HepG2 (cell line): ENCODE measurements around the gene PEPD. TPM values are rescaled to one million over a fixed set of nuclear protein-coding genes. Genes with fewer than 3 reads are reported as not detected.

ENCODE experiments used
- ATAC-seq: fragments of 200-7000 bp; cut with Tn5 transposase; 3 replicates; pipeline ENCODE4 v1.9.1; 2020; ENCODE audit warnings: mild to moderate bottlenecking, moderate library complexity
- BruUV-seq: library from RNA; stranded (reverse); fragments of 400-500 nt; replicated peaks from 2 replicates; lab custom pipeline; 2021; lab: Mats Ljungman, UMichigan
- CTCF ChIA-PET: fragments of 300-600 bp; formaldehyde crosslinking; extraction: SDS; loops from one replicate; lab custom pipeline; 2021; ENCODE audit warnings: low total read pairs, inconsistent platforms, low intra/inter-chr PET ratio; lab: Yijun Ruan, JAX
- POLR2A ChIA-PET: fragments of 350-600 bp; sonication (Branson Sonifier 250); formaldehyde crosslinking; loops from one replicate; lab custom pipeline; 2020; ENCODE audit warnings: antibody characterized with exemption, inconsistent platforms; lab: Yijun Ruan, JAX
- DNase-seq: peaks from one replicate; pipeline ENCODE4 v3.0.0-alpha.2; 2015; ENCODE audit warnings: low spot score
- FAIRE-seq: peaks from 3 replicates; lab custom pipeline; 2011; peaks lifted over from hg19 to GRCh38; lab: Jason Lieb, UNC
- H2AFZ ChIP-seq: one replicate; pipeline ENCODE4 v1.6.1; 2011; ENCODE audit warnings: low read length, inconsistent platforms
- H3K27ac ChIP-seq: fragments of 300-600 bp; 3 replicates; pipeline ENCODE4 v1.8.0; 2011; ENCODE audit warnings: mixed run types, mild to moderate bottlenecking, mixed read lengths, low read length, inconsistent platforms; ENCODE audit not compliant: insufficient read depth; ENCODE audit errors: extremely low read length
- H3K27me3 ChIP-seq, 2 experiments: fragments of 200-600 bp in 1 of 2; 2 replicates in 1 of 2; 3 replicates in 1 of 2; pipeline versions ENCODE4 v1.6.0 to v1.8.0; 2011; ENCODE audit warnings: low read length in 2 of 2, mild to moderate bottlenecking in 2 of 2, moderate library complexity in 2 of 2, inconsistent platforms in 1 of 2; ENCODE audit not compliant: insufficient read depth in 2 of 2, control insufficient read depth in 1 of 2
- H3K36me3 ChIP-seq, 2 experiments: fragments of 200-600 bp in 1 of 2; replicated peaks in 1 of 2; 2 replicates in 1 of 2; 3 replicates in 1 of 2; pipeline versions ENCODE4 v1.5.1 to v1.8.0; 2011; ENCODE audit warnings: low read length in 2 of 2, inconsistent platforms in 1 of 2; ENCODE audit not compliant: insufficient read depth in 2 of 2, control insufficient read depth in 1 of 2
- H3K4me1 ChIP-seq: 2 replicates; pipeline ENCODE4 v1.5.1; 2012; ENCODE audit warnings: low read length, inconsistent platforms; ENCODE audit not compliant: insufficient read depth
- H3K4me2 ChIP-seq: 2 replicates; pipeline ENCODE4 v1.6.0; 2011; ENCODE audit warnings: low read depth, low read length, inconsistent platforms
- H3K4me3 ChIP-seq, 3 experiments: fragments of 200-600 bp in 1 of 3; sonication (generic), shearing (Covaris generic) in 1 of 3; replicated peaks in 1 of 3; 2 replicates each; pipeline ENCODE4 v1.5.1; 2011 to 2016; ENCODE audit warnings: low read length in 3 of 3, inconsistent platforms in 2 of 3, low read depth in 2 of 3, mild to moderate bottlenecking in 2 of 3, control low read depth in 1 of 3, mixed read lengths in 1 of 3; ENCODE audit not compliant: insufficient read depth in 1 of 3
- H3K79me2 ChIP-seq: one replicate; pipeline ENCODE4 v1.6.1; 2011; ENCODE audit warnings: low read length, inconsistent platforms; ENCODE audit not compliant: insufficient read depth
- H3K9ac ChIP-seq: 2 replicates; pipeline ENCODE4 v1.6.0; 2011; ENCODE audit warnings: mild to moderate bottlenecking, low read depth, low read length, inconsistent platforms; ENCODE audit not compliant: insufficient read depth
- H3K9me3 ChIP-seq: 2 replicates; pipeline ENCODE4 v1.5.1; 2012; ENCODE audit warnings: mild to moderate bottlenecking, low read length
- H4K20me1 ChIP-seq: 2 replicates; pipeline ENCODE4 v1.6.0; 2011; ENCODE audit warnings: inconsistent platforms, mild to moderate bottlenecking, low read length, moderate library complexity; ENCODE audit not compliant: insufficient read depth
- ATF6 ChIP-seq: sonication (generic); formaldehyde crosslinking; conservative IDR thresholded peaks from 2 replicates; pipeline ENCODE4 v1.4.0; 2020; ENCODE audit warnings: missing genetic modification reagents
- GFI1 ChIP-seq: sonication (generic); formaldehyde crosslinking; IDR thresholded peaks from 2 replicates; pipeline ENCODE4 v1.5.0; 2020; ENCODE audit warnings: missing genetic modification reagents, mild to moderate bottlenecking, borderline replicate concordance
- HNRNPLL ChIP-seq: fragments of 200-400 bp; formaldehyde crosslinking; IDR thresholded peaks from 2 replicates; pipeline ENCODE4 v1.6.1; 2017; ENCODE audit warnings: mild to moderate bottlenecking, low read depth, low read length; ENCODE audit not compliant: poor library complexity, severe bottlenecking
- NAIF1 ChIP-seq: sonication (generic); formaldehyde crosslinking; IDR thresholded peaks from 2 replicates; pipeline ENCODE4 v1.5.0; 2020; ENCODE audit warnings: mild to moderate bottlenecking, missing genetic modification reagents, borderline replicate concordance
- RELA ChIP-seq: sonication (generic); formaldehyde crosslinking; IDR thresholded peaks from 2 replicates; pipeline ENCODE4 v1.4.0; 2020; ENCODE audit warnings: missing genetic modification reagents
- SIN3B ChIP-seq: fragments of 150-350 bp; IDR thresholded peaks from 2 replicates; pipeline ENCODE4 v1.6.1; 2014; ENCODE audit warnings: low read length
- SRSF9 ChIP-seq: fragments of 200-400 bp; formaldehyde crosslinking; IDR thresholded peaks from 2 replicates; pipeline ENCODE4 v1.6.1; 2018; ENCODE audit warnings: borderline replicate concordance, mild to moderate bottlenecking, low read depth, low read length; ENCODE audit not compliant: insufficient read depth, poor library complexity, severe bottlenecking
- STAT5B ChIP-seq: sonication (generic); formaldehyde crosslinking; IDR thresholded peaks from 2 replicates; pipeline ENCODE4 v1.4.0; 2020; ENCODE audit warnings: missing genetic modification reagents
- TEAD3 ChIP-seq: optimal IDR thresholded peaks from 2 replicates; pipeline ENCODE3; 2016; ENCODE audit warnings: borderline replicate concordance
- ZMAT3 ChIP-seq: sonication (generic); formaldehyde crosslinking; conservative IDR thresholded peaks from 2 replicates; pipeline ENCODE4 v1.7.0; 2021; ENCODE audit warnings: missing genetic modification reagents
- ZNF350 ChIP-seq: sonication (generic); formaldehyde crosslinking; IDR thresholded peaks from 2 replicates; pipeline ENCODE4 v1.4.0; 2020; ENCODE audit warnings: mild to moderate bottlenecking, low read depth, missing genetic modification reagents, borderline replicate concordance
- ZNF678 ChIP-seq: sonication (generic); formaldehyde crosslinking; IDR thresholded peaks from 2 replicates; pipeline ENCODE4 v1.4.0; 2020; ENCODE audit warnings: mild to moderate bottlenecking, missing genetic modification reagents
- ZSCAN9 ChIP-seq: IDR thresholded peaks from 2 replicates; pipeline ENCODE4 v1.6.1; 2016; ENCODE audit warnings: borderline replicate concordance
- WGBS: methylation state at CpG from one replicate; pipeline ENCODE4 v1.1.6; 2017; ENCODE audit warnings: low lambda C conversion rate; 5-methylcytosine and 5-hydroxymethylcytosine counted together
- in situ Hi-C: cut with HindIII; loops from 2 replicates; pipeline ENCODE4 v1.10.0; 2017; ENCODE audit warnings: low pct_unique_long_range_greater_than_20kb; ENCODE audit not compliant: extremely low pct_ligation_motif_present
- intact Hi-C: fragments of 100-400 bp; cut with micrococcal nuclease; formaldehyde crosslinking; loops from one replicate; pipeline ENCODE4 v1.10.0; 2022; ENCODE audit not compliant: unreplicated experiment
- polyA plus RNA-seq, 8 experiments: library from polyadenylated mRNA; depleted of rRNA in 3 of 8; stranded (reverse) in 7 of 8; unstranded in 1 of 8; fragments of >200 nt; fragmentation: Illumina TruSeq in 4 of 8; extraction: Trizol in 4 of 8; gene quantifications; 2 replicates each; pipeline versions ENCODE4 v1.2.1 to v1.2.3, GENCODE V29; 2011 to 2016; ENCODE audit warnings: low read depth in 4 of 8, missing spikeins in 1 of 8, mixed read lengths in 1 of 8; ENCODE audit not compliant: insufficient read depth in 1 of 8
- total RNA-seq, 5 experiments: library from RNA; depleted of rRNA; stranded (reverse); fragments of >200 nt; fragmentation: Illumina TruSeq; extraction: Trizol; gene quantifications; 2 replicates each; pipeline ENCODE4 v1.2.3, GENCODE V29; 2016; ENCODE audit warnings: low read depth in 1 of 5
- TF ChIP-seq, protein P1 (sequence below): sonication (generic); formaldehyde crosslinking; IDR thresholded peaks from 2 replicates; pipeline ENCODE4 v1.5.0; 2020; ENCODE audit warnings: missing genetic modification reagents, mild to moderate bottlenecking, borderline replicate concordance
- TF ChIP-seq, protein P2 (sequence below): sonication (generic); formaldehyde crosslinking; IDR thresholded peaks from 2 replicates; pipeline ENCODE4 v1.4.0; 2020; ENCODE audit warnings: mild to moderate bottlenecking, missing genetic modification reagents

Gene PEPD
- total and polyA plus RNA-seq, 2 of the 13 experiments (the other 11 are each of a cell fraction or from before 2014, with no cell fraction given), result 60.7 to 75.1 TPM

- TF ChIP-seq, protein P1, sequence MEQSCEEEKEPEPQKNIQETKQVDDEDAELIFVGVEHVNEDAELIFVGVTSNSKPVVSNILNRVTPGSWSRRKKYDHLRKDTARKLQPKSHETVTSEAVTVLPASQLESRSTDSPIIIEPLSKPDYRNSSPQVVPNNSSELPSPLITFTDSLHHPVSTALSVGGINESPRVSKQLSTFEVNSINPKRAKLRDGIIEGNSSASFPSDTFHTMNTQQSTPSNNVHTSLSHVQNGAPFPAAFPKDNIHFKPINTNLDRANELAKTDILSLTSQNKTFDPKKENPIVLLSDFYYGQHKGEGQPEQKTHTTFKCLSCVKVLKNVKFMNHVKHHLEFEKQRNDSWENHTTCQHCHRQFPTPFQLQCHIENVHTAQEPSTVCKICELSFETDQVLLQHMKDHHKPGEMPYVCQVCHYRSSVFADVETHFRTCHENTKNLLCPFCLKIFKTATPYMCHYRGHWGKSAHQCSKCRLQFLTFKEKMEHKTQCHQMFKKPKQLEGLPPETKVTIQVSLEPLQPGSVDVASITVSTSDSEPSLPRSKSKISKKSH (CRISPR knock-in tag), result no peak
- TF ChIP-seq GFI1 (CRISPR knock-in tag) (no peak), SRSF9 (no peak), ZNF350 (CRISPR knock-in tag) (no peak), HNRNPLL (no peak), NAIF1 (CRISPR knock-in tag) (no peak), ZMAT3 (CRISPR knock-in tag) (no peak)
- TF ChIP-seq, protein P2, sequence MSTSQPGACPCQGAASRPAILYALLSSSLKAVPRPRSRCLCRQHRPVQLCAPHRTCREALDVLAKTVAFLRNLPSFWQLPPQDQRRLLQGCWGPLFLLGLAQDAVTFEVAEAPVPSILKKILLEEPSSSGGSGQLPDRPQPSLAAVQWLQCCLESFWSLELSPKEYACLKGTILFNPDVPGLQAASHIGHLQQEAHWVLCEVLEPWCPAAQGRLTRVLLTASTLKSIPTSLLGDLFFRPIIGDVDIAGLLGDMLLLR (CRISPR knock-in tag), result no peak
- TF ChIP-seq, all 625 proteins: peak for 0
Measured at GRCh38 chr19:33358408-33358807, 163.2 kb downstream of the PEPD start (continued).

GRCh38 chr19:33357556-33357955 is 164.0 kb downstream of the PEPD start:
- no peak for DNase-seq
- FAIRE-seq, result no peak
- 0 out of 5 replicates have a peak, but pooled peaks cover 0 to 8% of the 10 kb centered on the region in 2 experiments for H3K27me3 ChIP-seq
- intact Hi-C loops, result no loop called here
- no peak overlapping the region for H3K27ac ChIP-seq
- no peak for ATAC-seq
- no peaks in the 10 kb centered on the region for H3K9me3 ChIP-seq
- no peak for TF ChIP-seq STAT5B (CRISPR knock-in tag)
- TF ChIP-seq ZSCAN9 (CRISPR knock-in tag), result no peak
- TF ChIP-seq SIN3B, result no peak
- no peak for TF ChIP-seq TEAD3 (CRISPR knock-in tag)
- no peak for TF ChIP-seq ATF6 (CRISPR knock-in tag)
- no peak for TF ChIP-seq RELA (CRISPR knock-in tag)
- no peak for TF ChIP-seq ZNF678 (CRISPR knock-in tag)
- TF ChIP-seq, all 625 proteins: peak for 0
- Histone ChIP-seq H3K4me1 (no peaks in the 10 kb centered on the region), H3K4me3 (no peak overlapping the region), H2AFZ (no peak overlapping the region), H3K79me2 (no peaks in the 10 kb centered on the region), H4K20me1 (no peaks in the 10 kb centered on the region), H3K4me2 (no peak overlapping the region), H3K9ac (no peak overlapping the region), H3K36me3 (no peaks in the 10 kb centered on the region)
- in situ Hi-C loops, result no loop called here
- WGBS, result 10% methylated on average over 1 of the region's 1 CpG
- no TSS peak for BruUV-seq
- CTCF ChIA-PET, result no interaction called here
- POLR2A ChIA-PET, result interaction anchor here (1.1 to 1.2 kb wide), 2 partner anchors 9 to 17 kb away, joined by 3 read pairs; no protein-coding TSS in a partner anchor
